ENCODE data around the gene RAPGEF1.

DNA sequence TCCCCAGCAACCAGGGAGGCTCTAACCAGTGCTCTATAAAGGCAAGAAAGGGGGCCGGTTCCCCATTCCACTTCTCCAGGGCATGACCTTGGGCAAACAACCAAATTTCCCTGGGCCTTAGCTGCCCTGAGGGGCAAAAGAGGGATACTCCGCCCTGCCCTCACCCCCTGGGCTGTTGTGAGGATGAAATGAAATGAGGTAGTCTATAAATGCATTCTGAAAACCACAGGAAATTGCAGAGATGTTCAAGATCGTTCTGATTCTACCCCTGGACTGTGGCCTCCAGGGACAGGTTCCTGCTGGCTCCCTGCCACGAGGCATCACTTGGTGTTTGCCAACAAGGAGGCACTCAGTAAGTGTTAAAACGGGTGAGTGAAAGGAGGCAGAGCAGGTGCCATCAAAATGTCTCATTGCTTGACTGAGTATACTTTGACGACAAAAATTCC, 5.7 kb downstream of the RAPGEF1 start:
- no peak for TF ChIP-seq YY2 (tag by site-specific recombination; IDR thresholded peaks at IDR 0.05)
- TF ChIP-seq ZNF274 (IDR thresholded peaks at IDR 0.05; ENCODE audit: low read length): no peak
- TF ChIP-seq ZNF274 (tag by site-specific recombination; IDR thresholded peaks at IDR 0.05; ENCODE audit: borderline replicate concordance): no peak
- TF ChIP-seq, protein P1, sequence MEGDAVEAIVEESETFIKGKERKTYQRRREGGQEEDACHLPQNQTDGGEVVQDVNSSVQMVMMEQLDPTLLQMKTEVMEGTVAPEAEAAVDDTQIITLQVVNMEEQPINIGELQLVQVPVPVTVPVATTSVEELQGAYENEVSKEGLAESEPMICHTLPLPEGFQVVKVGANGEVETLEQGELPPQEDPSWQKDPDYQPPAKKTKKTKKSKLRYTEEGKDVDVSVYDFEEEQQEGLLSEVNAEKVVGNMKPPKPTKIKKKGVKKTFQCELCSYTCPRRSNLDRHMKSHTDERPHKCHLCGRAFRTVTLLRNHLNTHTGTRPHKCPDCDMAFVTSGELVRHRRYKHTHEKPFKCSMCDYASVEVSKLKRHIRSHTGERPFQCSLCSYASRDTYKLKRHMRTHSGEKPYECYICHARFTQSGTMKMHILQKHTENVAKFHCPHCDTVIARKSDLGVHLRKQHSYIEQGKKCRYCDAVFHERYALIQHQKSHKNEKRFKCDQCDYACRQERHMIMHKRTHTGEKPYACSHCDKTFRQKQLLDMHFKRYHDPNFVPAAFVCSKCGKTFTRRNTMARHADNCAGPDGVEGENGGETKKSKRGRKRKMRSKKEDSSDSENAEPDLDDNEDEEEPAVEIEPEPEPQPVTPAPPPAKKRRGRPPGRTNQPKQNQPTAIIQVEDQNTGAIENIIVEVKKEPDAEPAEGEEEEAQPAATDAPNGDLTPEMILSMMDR (tag by site-specific recombination; IDR thresholded peaks at IDR 0.05): no peak
- TF ChIP-seq MZF1 (tag by site-specific recombination; IDR thresholded peaks at IDR 0.05; ENCODE audit: borderline replicate concordance): no peak
- TF ChIP-seq, protein P2, sequence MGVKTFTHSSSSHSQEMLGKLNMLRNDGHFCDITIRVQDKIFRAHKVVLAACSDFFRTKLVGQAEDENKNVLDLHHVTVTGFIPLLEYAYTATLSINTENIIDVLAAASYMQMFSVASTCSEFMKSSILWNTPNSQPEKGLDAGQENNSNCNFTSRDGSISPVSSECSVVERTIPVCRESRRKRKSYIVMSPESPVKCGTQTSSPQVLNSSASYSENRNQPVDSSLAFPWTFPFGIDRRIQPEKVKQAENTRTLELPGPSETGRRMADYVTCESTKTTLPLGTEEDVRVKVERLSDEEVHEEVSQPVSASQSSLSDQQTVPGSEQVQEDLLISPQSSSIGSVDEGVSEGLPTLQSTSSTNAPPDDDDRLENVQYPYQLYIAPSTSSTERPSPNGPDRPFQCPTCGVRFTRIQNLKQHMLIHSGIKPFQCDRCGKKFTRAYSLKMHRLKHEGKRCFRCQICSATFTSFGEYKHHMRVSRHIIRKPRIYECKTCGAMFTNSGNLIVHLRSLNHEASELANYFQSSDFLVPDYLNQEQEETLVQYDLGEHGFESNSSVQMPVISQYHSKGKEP (tag by site-specific recombination; IDR thresholded peaks at IDR 0.05): peak; percentile 88
- TF ChIP-seq ZNF174 (tag by site-specific recombination; IDR thresholded peaks at IDR 0.05): no peak
- TF ChIP-seq, protein P3, sequence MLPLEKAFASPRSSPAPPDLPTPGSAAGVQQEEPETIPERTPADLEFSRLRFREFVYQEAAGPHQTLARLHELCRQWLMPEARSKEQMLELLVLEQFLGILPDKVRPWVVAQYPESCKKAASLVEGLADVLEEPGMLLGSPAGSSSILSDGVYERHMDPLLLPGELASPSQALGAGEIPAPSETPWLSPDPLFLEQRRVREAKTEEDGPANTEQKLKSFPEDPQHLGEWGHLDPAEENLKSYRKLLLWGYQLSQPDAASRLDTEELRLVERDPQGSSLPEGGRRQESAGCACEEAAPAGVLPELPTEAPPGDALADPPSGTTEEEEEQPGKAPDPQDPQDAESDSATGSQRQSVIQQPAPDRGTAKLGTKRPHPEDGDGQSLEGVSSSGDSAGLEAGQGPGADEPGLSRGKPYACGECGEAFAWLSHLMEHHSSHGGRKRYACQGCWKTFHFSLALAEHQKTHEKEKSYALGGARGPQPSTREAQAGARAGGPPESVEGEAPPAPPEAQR (tag by site-specific recombination; IDR thresholded peaks at IDR 0.05): no peak
- no peak for TF ChIP-seq REPIN1 (tag by site-specific recombination; IDR thresholded peaks at IDR 0.05; ENCODE audit: low read depth)
